Mucosa of descending colon (tissue), 3 donors: ENCODE data around the gene TMEM52B. TPM values are rescaled to one million over a fixed set of nuclear protein-coding genes. Genes with fewer than 3 reads are reported as not detected.
"Not testable (repeated sequence)": the region's sequence is repeated elsewhere in the genome, so short reads cannot be mapped to it uniquely, and the experiment has no call there.

ENCODE experiments used
- ATAC-seq: fragments of 200-7000 bp; cut with Tn5 transposase; one replicate; pipeline ENCODE4 v1.9.1; 2020; ENCODE audit warnings: mild to moderate bottlenecking, moderate library complexity
- DNase-seq, 3 donors: peaks; one replicate each; pipeline ENCODE4 v3.0.0-alpha.2; 2020
- H3K36me3 ChIP-seq: fragments of 200-600 bp; one replicate; pipeline ENCODE4 v1.8.0; 2021; ENCODE audit warnings: low read depth, mild to moderate bottlenecking
- H3K4me1 ChIP-seq: fragments of 200-600 bp; one replicate; pipeline ENCODE4 v1.8.0; 2021; ENCODE audit warnings: low read depth, mild to moderate bottlenecking
- H3K4me3 ChIP-seq: fragments of 200-600 bp; one replicate; pipeline ENCODE4 v1.8.0; 2021; ENCODE audit warnings: mild to moderate bottlenecking
- H3K9me3 ChIP-seq: fragments of 200-600 bp; one replicate; pipeline ENCODE4 v1.8.0; 2021; ENCODE audit warnings: mild to moderate bottlenecking
- intact Hi-C, 2 donors: fragments of 100-400 bp; cut with DNase I in 1 of 2; cut with micrococcal nuclease in 1 of 2; formaldehyde crosslinking; loops; one replicate each; pipeline versions ENCODE4 v1.11.0 to v1.11.1; 2022; cut with DNase I, micrococcal nuclease
- total RNA-seq, 3 donors: library from RNA; stranded (reverse); fragmentation: NEBNext Ultra II Directional in 2 of 3; extraction: Animal tissue kit (Norgen Biotek cat#: 25700) in 2 of 3; gene quantifications; one replicate each; pipeline versions ENCODE4 v1.2.1 to v1.2.4, GENCODE V29; 2021 to 2023
- TF ChIP-seq, protein P1 (sequence below): fragments of 200-600 bp; IDR thresholded peaks from one replicate; pipeline ENCODE4 v1.8.0; 2022; ENCODE audit warnings: antibody characterized with exemption, mild to moderate bottlenecking
- donor health status: DM: no; HTN: no; CAD: no; lungs with moderate emphysema.
- donor health status: DM: no; HTN: no; CAD: no.
- donor health status: DM: no; HTN: yes; CAD: no.

TMEM52B gene
- total RNA-seq, 3 donors from 2014 or later, result 0.10 TPM; not detected in 2

DNA sequence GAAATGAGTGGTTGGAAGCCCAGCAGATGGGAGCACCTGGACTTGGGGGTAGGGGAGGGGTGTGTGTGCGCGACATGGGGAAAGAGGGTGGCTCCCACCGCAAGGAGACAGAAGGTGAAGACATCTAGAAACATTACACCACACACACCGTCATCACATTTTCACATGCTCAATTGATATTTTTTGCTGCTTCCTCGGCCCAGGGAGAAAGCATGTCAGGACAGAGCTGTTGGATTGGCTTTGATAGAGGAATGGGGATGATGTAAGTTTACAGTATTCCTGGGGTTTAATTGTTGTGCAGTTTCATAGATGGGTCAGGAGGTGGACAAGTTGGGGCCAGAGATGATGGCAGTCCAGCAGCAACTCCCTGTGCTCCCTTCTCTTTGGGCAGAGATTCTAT is 43.0 kb downstream of the TMEM52B start:
- ATAC-seq (no peak), DNase-seq (no peak)
- TF ChIP-seq, protein P1, sequence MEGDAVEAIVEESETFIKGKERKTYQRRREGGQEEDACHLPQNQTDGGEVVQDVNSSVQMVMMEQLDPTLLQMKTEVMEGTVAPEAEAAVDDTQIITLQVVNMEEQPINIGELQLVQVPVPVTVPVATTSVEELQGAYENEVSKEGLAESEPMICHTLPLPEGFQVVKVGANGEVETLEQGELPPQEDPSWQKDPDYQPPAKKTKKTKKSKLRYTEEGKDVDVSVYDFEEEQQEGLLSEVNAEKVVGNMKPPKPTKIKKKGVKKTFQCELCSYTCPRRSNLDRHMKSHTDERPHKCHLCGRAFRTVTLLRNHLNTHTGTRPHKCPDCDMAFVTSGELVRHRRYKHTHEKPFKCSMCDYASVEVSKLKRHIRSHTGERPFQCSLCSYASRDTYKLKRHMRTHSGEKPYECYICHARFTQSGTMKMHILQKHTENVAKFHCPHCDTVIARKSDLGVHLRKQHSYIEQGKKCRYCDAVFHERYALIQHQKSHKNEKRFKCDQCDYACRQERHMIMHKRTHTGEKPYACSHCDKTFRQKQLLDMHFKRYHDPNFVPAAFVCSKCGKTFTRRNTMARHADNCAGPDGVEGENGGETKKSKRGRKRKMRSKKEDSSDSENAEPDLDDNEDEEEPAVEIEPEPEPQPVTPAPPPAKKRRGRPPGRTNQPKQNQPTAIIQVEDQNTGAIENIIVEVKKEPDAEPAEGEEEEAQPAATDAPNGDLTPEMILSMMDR, result no peak
- H3K4me3 ChIP-seq, result no peak overlapping the region
- H3K36me3 ChIP-seq, result peaks cover 7% of the 10 kb centered on the region
- H3K4me1 ChIP-seq, result no peaks in the 10 kb centered on the region
- no peaks in the 10 kb centered on the region for H3K9me3 ChIP-seq
- intact Hi-C loops, result no loop called here

DNA sequence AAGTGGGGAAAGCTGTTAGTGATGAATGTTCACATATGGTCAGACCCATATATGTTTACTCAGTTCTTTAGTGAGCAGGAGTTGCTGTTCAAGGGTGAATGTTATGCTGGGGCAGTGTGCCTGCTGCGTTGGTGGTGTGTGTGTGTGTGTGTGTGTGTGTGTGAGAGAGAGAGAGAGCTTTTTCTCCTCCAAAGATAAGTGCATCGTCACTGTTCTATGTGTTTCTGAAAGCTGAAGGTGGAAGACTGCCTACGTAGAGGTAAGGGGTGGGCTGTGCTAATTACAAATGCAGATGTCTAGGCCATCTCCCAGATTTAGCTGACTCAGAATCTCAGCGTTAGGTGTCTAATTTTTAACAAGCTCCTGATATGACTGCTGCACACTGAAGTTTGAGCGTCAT is 44.4 kb downstream of the TMEM52B start:
- no peak for ATAC-seq
- no peak for DNase-seq
- peaks cover 7% of the 10 kb centered on the region for H3K36me3 ChIP-seq
- H3K4me1 ChIP-seq, result no peaks in the 10 kb centered on the region
- H3K4me3 ChIP-seq, result no peak overlapping the region
- TF ChIP-seq, protein P1, result no peak
- no peaks in the 10 kb centered on the region for H3K9me3 ChIP-seq
- intact Hi-C loops, result no loop called here

DNA sequence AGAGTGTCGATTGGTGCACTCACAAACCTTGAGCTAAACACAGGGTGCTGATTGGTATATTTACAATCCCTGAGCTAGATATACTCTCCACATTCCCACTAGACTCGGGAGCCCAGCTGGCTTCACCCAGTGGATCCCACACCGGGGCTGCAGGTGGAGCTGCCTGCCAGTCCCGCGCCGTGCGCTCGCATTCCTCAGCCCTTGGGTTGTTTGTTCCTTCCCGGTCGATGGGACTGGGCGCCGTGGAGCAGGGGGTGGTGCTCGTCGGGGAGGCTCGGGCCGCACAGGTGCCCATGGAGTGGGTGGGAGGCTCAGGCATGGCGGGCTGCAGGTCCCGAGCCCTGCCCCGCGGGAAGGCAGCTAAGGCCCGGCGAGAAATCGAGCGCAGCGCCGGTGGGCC is 46.6 kb downstream of the TMEM52B start:
- H3K36me3 ChIP-seq, ATAC-seq, H3K9me3 ChIP-seq, H3K4me1 ChIP-seq, H3K4me3 ChIP-seq, DNase-seq, intact Hi-C loops: not testable (repeated sequence)

DNA sequence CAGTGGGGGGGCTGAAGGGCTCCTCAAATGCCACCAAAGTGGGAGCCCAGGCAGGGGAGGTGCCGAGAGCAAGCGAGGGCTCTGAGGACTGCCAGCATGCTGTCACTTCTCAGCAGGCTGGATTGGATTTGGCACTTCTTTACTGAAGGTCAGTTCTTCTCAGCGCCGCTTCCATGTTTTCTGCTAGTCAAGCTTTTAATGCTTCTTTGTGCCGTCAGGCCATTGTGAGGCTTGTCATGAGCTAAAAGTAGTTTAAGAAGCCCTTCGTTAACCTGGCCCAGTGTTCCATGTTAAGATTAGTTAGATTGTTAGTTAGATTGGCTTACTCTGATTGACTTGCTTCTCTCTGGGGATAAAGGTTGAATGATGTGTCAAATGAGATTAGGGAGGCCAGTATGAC is 47.3 kb downstream of the TMEM52B start:
- no peaks in the 10 kb centered on the region for H3K4me1 ChIP-seq
- DNase-seq (no peak), ATAC-seq (no peak)
- peaks cover 2% of the 10 kb centered on the region for H3K36me3 ChIP-seq
- intact Hi-C loops, result no loop called here
- TF ChIP-seq, protein P1, result no peak
- H3K9me3 ChIP-seq, result no peaks in the 10 kb centered on the region
- H3K4me3 ChIP-seq, result no peak overlapping the region

DNA sequence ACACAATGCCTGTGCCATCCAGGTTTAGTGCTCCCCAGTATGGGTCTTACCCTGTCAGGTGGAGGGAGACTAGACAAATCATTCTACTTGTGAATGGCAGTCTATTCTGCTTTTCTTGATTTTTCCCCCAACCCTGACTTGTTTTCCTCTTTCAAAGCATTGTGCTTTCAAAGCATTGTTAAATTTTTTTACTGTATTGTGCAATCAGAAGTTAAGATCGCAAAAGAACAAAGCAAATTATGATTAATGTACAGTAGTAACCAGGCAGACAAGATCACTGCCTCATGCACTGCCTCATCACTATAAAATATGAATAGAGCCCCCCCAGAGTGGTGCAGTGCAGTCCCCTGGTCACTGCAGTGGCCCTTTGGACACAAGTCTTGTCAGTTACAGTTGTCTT is 47.9 kb downstream of the TMEM52B start:
- DNase-seq, result no peak
- intact Hi-C loops, result no loop called here
- TF ChIP-seq, protein P1, result no peak
- no peaks in the 10 kb centered on the region for H3K9me3 ChIP-seq
- no peak overlapping the region for H3K4me3 ChIP-seq
- ATAC-seq, result no peak
- H3K4me1 ChIP-seq, result no peaks in the 10 kb centered on the region
- no peaks in the 10 kb centered on the region for H3K36me3 ChIP-seq

DNA sequence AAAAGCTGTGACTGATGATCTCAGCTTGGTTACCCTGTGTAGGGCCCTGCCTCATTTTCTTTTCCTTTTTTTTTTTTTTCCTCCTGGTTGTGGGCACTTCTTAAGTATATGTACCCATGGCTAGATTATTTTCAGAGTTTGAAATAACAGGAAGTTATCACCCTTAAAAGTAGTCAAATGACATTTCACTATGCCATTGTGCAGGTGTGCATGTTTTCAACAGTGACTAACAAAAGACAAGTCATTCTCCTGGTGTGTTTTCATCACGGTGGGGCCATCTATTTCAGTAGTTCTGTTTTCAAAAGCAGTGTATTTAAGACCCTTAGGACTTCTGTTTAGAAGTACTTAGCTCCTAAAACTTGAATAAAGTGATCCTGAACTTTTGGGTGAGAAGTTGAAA is 48.8 kb downstream of the TMEM52B start:
- H3K4me1 ChIP-seq, result no peaks in the 10 kb centered on the region
- TF ChIP-seq, protein P1, result no peak
- H3K9me3 ChIP-seq, result no peaks in the 10 kb centered on the region
- H3K36me3 ChIP-seq, result no peaks in the 10 kb centered on the region
- no peak for DNase-seq
- ATAC-seq, result no peak
- intact Hi-C loops, result no loop called here
- H3K4me3 ChIP-seq, result no peak overlapping the region
